Breast epithelium (tissue), 3 donors: ENCODE data around the gene SLC25A46.

Source experiments
- POLR2AphosphoS5 ChIP-seq, 3 donors: sonication (generic); formaldehyde crosslinking; IDR thresholded peaks; one replicate each; pipeline ENCODE4 v1.6.1; 2017; ENCODE audit warnings: antibody characterized with exemption in 3 of 3
- TF ChIP-seq, protein P1 (sequence below), 3 donors: fragments of 450-650 bp; IDR thresholded peaks; one replicate each; pipeline ENCODE4 v1.5.1; 2016 to 2017; ENCODE audit warnings: antibody characterized with exemption in 3 of 3, mild to moderate bottlenecking in 3 of 3, moderate library complexity in 3 of 3

DNA sequence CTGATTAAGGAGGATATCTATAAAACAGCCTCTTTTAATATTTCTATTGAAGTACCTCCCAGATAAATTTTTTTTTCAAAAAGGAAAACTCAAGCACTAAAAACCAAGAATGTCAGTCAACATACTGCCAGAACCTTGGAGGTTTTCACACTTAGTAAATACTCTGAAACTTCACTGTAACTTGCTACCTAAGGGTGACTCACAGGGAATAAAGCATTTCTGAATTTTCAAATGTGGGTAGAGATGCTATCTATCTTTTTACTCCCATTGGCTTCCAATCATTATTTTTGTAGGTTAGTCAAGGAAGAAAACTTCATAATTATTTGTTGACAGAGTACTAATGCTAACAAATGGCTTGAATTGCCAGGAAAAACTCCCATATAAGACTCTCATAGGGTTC is 46.1 kb downstream of the SLC25A46 start:
- TF ChIP-seq, protein P1, sequence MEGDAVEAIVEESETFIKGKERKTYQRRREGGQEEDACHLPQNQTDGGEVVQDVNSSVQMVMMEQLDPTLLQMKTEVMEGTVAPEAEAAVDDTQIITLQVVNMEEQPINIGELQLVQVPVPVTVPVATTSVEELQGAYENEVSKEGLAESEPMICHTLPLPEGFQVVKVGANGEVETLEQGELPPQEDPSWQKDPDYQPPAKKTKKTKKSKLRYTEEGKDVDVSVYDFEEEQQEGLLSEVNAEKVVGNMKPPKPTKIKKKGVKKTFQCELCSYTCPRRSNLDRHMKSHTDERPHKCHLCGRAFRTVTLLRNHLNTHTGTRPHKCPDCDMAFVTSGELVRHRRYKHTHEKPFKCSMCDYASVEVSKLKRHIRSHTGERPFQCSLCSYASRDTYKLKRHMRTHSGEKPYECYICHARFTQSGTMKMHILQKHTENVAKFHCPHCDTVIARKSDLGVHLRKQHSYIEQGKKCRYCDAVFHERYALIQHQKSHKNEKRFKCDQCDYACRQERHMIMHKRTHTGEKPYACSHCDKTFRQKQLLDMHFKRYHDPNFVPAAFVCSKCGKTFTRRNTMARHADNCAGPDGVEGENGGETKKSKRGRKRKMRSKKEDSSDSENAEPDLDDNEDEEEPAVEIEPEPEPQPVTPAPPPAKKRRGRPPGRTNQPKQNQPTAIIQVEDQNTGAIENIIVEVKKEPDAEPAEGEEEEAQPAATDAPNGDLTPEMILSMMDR (IDR thresholded peaks at IDR 0.05): no peak
- TF ChIP-seq POLR2AphosphoS5 (IDR thresholded peaks at IDR 0.05): no peak
